Lower leg skin (tissue), 3 donors: ENCODE data around the gene SCN8A.

Experiments
- POLR2A ChIP-seq, 2 donors: fragments of 450-650 bp; IDR thresholded peaks; one replicate each; pipeline ENCODE4 v1.6.1; 2016 to 2017; ENCODE audit warnings: antibody characterized with exemption in 2 of 2, mild to moderate bottlenecking in 1 of 2, moderate library complexity in 1 of 2
- TF ChIP-seq, protein P1 (sequence below), 3 donors: fragments of 450-650 bp; IDR thresholded peaks; one replicate each; pipeline ENCODE4 v1.5.1; 2016; ENCODE audit warnings: antibody characterized with exemption in 3 of 3, mild to moderate bottlenecking in 3 of 3, moderate library complexity in 2 of 3

DNA sequence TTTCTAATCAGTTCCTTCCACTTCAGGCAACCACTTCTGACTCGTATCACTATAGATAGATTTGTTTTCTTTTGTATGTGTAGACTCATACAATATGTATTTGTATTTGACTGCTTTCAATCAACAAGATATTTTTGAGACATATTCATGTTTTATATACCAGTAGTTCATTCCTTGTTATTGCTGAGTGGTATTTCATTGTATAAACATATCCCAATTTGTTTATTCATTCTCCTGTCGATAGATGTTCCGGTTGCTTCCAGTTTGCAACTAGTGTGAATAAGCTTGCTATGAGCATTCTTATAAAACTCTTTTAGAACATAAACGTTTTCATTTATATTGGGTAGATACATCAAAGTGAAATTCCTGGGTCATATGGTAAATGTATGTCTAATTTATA, 138.3 kb downstream of the SCN8A start:
- TF ChIP-seq, protein P1, sequence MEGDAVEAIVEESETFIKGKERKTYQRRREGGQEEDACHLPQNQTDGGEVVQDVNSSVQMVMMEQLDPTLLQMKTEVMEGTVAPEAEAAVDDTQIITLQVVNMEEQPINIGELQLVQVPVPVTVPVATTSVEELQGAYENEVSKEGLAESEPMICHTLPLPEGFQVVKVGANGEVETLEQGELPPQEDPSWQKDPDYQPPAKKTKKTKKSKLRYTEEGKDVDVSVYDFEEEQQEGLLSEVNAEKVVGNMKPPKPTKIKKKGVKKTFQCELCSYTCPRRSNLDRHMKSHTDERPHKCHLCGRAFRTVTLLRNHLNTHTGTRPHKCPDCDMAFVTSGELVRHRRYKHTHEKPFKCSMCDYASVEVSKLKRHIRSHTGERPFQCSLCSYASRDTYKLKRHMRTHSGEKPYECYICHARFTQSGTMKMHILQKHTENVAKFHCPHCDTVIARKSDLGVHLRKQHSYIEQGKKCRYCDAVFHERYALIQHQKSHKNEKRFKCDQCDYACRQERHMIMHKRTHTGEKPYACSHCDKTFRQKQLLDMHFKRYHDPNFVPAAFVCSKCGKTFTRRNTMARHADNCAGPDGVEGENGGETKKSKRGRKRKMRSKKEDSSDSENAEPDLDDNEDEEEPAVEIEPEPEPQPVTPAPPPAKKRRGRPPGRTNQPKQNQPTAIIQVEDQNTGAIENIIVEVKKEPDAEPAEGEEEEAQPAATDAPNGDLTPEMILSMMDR (IDR thresholded peaks at IDR 0.05): no peak
- TF ChIP-seq POLR2A (IDR thresholded peaks at IDR 0.05): no peak
